Measurements from ENCODE around the gene PPP6R2.

- TF ChIP-seq CTCF (IDR thresholded peaks at IDR 0.05) (no peak), EP300 (IDR thresholded peaks at IDR 0.05) (no peak), POLR2AphosphoS5 (IDR thresholded peaks at IDR 0.05) (peak in 1 of 3 donors; percentile 14), POLR2A (IDR thresholded peaks at IDR 0.05) (no peak)
Measured at GRCh38 chr22:50299785-50300619, 43.1 kb upstream of the PPP6R2 start.
